Measurements from ENCODE around the gene S100A10. TPM values are rescaled to one million over a fixed set of nuclear protein-coding genes. Genes with fewer than 3 reads are reported as not detected.

S100A10 gene, protein sequence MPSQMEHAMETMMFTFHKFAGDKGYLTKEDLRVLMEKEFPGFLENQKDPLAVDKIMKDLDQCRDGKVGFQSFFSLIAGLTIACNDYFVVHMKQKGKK
- total RNA-seq: 212 TPM

DNA sequence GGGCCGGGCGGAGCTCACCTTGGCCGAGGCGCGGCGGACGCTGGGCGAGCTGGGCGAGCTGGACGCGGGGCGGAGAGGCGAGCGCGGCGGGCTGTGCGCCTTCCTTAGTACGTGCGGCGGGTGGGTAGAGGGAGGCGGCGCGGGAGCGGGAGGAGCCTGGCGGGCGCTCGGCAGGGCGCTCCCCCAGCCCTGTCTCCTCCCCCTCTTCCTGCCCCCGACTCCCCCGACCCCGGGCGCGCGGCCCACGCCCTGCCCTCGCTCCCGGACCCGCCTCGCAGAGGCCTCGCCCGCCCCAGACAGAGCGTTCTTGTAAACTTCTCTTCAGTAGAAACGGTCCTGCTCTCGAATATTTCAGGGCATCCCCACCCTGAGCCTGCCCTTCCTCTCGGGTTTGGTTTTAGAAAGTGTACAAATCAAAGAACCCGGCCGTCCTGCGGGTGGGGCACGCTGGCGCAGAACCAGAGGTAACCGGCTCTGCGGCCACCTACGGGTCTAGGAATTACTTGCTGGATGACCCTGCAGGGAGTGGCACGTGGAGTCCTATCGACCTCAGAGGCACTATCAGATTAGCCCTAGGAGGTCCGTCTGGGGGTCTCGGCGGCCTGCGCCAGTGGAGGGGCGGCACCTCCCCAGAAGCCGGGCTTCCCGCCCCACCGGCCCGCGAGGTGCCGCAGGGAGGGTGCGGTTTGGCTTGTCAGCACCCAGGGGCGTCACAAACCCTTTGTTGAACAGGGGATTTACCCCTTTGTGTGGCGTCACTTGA lies at the start of gene S100A10:
S100A10 (minus strand) TSS at position 126 of the 763 bp plus-strand sequence. CDS start 7,629 bp downstream, outside the sequence.
- DNase-seq (ENCODE audit: low spot score): peak; percentile 65

DNA sequence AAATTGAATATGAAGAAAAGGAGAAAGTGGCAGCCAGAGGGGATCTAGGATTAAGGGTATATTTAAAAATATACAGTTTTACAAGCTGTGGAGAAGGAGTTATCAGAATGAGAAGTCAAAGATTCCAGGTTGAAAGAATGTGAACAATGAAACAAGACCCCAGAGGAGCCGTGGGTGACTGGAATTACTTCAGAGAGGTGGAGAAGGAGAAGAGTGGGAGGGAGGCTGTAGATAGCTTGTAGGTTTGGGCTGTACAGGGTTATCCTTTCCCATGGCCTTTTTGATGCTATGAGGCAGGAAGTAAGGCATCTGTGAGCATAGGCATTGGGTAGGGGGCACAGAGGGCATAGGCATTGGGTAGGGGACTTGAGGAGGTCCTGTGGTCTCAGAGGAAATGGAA lies 48.4 kb upstream of the S100A10 start:
- DNase-seq (ENCODE audit: low spot score): no peak

GRCh38 chr1:152039886-152040285 lies 46.2 kb upstream of the S100A10 start:
- DNase-seq (ENCODE audit: low spot score): no peak

GRCh38 chr1:152039461-152039860 lies 45.8 kb upstream of the S100A10 start:
- no peak for DNase-seq (ENCODE audit: low spot score)

DNA sequence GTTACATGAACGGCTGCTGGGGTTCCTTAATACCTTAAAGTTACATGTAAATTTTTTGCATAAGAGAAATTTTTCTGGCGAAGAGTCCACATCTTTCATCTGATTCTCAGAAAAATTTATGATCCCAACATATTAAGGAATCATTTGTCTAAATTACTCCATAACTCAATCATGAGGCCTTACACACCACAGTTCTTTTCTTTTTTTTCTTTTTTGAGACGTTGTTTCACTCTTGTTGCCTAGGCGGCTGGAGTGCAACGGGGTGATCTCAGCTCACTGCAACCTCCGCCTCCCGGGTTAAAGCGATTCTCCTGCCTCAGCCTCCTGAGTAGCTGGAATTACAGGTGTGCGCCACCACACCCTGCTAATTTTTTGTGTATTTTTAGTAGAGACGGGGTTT lies 45.2 kb upstream of the S100A10 start:
- DNase-seq (ENCODE audit: low spot score): no peak

DNA sequence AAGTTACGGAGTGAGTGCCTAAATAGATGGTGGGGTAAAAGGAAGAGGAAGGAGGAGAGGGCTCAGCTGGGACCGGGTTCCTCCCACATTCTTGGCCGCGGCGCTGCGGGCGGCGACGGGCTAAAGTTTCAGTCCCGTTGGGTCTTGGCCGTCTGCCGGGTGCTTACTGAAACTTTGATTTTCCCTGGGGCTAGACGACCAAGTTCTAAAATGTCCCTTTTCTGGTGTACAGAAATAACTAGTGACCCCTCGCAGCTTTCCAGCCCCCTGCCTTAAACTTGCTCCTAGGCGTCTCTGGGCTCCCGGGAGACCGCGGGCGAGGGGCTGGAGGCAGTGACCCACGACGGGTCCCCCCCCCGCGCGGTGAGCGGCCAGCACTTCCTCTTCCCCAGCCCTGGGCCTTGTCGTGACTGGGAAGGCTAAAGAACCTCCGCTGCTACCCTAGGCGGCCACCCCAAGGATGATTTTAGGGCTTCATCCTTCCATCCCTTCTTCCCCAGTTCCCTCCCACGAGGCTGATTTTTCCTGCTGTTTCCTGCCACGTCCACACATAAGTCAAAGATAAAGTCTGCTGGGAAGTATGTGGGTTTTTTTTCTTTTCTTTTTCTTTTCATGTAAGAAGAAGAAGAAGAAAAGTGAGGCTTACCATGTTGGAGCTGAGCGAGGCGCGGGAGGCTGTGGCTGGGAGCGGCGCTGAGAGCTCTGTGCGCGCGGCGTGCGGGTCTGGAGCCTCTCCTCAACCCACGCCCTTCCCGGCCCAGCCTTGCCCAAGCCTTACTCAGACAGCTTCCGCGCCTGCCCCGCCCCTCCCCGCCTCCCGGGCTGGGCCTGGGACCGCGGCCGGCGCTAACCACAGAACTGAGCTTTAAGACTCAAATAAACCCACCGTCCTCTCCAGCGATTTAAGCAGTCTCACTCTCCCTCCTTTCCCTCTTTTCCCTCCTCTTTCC lies 42.9 kb upstream of the S100A10 start, which contains the start of gene S100A11:
S100A11 (minus strand) TSS at position 738 of the 950 bp plus-strand sequence; CDS start at position 649, 89 bp downstream.
- DNase-seq (ENCODE audit: low spot score): peak; percentile 89

DNA sequence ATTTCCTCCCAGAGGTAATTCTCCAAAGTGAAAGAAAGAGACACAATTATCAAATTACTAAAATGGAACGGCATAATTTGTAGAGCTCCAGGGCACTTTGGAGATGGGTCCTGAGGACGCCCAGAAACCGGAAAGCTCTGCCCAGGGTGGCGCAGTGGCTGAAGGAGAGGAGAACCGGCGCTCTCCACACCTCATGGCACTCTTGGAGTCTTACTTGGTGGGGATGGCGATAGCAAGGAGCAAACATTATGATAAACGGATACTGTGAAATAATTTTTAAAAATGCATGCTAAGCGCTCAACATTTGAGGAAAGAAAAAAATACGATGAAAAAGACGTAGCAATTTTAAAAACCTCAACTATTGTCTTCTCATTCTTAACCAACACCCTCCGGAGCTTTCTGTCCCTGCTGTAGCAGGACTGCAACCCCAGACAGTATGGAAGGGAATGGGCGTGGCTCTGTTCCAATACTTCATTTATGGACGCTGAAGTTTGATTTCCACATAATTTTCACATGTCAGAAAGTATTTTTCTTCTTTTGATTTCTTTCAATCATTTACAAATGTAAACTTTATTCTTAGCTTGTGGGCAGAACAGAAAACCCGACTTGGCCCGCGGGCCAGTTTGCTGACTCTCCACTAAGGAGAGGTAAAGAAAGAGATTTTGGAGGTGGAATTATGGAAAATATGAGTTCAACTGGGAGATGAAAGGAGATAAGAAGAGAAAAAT lies 42.0 kb upstream of the S100A10 start:
- no peak for DNase-seq (ENCODE audit: low spot score)

GRCh38 chr1:152034654-152035538 lies 41.2 kb upstream of the S100A10 start:
- DNase-seq (ENCODE audit: low spot score): peak; percentile 51

DNA sequence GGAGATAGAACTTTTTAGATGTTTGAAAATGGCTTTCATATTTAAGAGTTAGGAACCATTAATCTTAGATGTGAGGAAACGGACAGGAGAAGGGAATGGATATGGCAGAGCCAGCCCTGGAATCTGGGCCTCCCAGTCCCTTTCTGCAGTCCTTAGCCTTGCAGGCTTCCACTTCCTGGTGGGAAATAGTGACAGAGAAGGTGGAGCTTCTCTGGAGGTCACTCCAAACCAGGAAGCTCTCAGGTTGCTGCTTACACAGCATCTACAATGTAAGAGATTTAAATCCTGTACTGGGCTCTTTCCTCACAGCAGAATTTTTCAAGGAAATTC lies 40.6 kb upstream of the S100A10 start:
- DNase-seq (ENCODE audit: low spot score): peak; percentile 23

GRCh38 chr1:152029929-152030211 lies 36.2 kb upstream of the S100A10 start:
- DNase-seq (ENCODE audit: low spot score): no peak

DNA sequence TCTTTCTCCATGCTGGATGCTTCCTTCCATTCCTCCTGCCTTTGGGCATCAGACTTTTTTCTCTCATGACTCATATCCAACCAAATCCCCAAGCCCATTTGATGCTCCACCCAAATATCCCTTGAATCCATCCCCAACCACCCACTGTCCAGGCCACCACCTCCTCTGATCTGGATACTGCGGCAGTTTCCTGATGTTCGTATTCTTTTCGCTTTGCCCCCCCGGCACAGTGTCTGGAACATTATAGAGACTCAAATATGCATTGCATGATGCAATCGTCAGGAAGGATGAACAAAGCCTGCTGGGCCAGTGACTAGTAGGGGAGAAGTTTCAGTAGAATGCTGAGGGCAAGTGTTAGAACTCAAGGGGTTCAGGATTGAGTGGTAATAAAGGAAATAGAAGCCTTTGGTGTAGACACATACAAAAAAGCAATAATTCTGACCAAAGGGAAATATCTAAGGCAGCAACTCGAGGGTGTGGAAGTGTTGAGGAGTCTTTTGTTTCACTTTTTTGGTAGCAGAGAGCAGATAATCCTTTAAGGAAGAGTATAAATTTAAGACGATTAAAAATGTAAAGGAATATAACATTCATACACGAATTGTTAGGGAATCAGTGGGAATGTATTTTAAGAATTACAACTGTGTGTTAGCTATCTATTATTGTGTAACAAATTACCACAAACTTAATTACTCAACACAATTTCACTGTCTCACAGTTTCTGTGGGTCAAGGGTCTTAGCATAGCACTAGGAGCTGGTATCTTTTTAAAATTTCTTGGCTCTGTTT lies 35.7 kb upstream of the S100A10 start:
- DNase-seq (ENCODE audit: low spot score): no peak

GRCh38 chr1:152026895-152027294 lies 33.2 kb upstream of the S100A10 start:
- no peak for DNase-seq (ENCODE audit: low spot score)

DNA sequence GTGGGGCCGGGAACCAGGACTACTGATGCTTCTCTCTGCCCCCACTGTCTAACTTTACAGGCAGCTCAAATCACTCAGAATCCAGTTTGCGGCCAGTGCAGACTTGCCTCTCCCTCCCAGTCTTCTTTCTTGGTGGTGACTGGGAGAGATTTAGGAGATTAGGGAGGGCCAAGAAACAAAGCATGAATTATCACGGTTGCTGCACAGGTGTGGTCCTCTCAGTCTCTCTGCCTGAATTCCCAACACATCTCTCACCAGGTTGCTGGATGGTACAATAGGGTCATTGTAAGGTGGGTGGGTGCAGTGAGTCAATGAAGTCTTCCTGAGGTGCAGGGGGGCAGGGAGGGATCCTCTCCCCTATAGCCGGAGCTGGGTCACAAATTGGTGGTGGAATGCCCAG lies 30.6 kb upstream of the S100A10 start:
- DNase-seq (ENCODE audit: low spot score): no peak

DNA sequence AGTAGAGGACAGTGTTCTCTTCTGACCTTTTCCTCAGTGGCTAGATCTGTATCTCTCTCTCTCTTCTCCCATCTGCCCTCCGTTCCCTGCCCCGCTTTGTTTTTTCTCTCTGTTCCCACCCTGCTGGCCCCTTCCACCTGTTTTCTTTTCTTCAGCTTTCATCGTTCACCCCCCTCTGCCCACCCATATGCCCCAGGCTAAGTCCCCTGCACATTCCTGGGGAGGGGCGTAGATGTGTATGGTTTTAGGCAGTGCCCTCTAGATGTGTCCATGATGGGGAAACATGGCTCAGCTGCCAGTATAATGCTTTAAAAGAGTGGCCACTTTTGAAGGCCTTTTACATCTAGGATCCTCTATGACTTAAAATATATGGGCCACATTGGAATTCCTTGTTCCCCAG lies 29.6 kb upstream of the S100A10 start:
- DNase-seq (ENCODE audit: low spot score): no peak

GRCh38 chr1:152022474-152022873 lies 28.8 kb upstream of the S100A10 start:
- DNase-seq (ENCODE audit: low spot score): no peak

DNA sequence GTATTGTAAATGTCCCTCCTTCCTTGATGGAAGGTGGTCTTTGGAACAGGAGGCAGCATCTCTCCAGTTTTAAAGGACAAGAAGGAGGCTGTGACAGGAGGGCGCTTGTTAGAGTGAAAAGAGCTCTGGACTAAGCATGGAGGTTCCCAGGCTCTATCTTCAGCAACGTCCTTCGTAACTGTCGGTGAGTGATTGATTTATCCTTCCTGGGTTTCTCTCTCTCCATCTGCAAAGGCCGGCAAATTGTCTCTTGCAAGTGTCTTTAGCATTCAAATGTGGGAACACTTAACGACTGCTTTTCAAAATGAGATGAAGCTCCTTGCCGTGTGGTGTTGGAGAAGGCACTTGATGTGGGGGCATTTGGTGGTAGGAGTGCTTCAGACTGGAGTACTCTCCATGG lies 27.9 kb upstream of the S100A10 start:
- DNase-seq (ENCODE audit: low spot score): no peak

- DNase-seq (ENCODE audit: low spot score): no peak
Observed at GRCh38 chr1:152020849-152021248, 27.2 kb upstream of the S100A10 start.

GRCh38 chr1:152018537-152018936 lies 24.9 kb upstream of the S100A10 start:
- no peak for DNase-seq (ENCODE audit: low spot score)

GRCh38 chr1:152015766-152016165 lies 22.1 kb upstream of the S100A10 start:
- DNase-seq (ENCODE audit: low spot score): no peak

GRCh38 chr1:152014943-152015342 lies 21.3 kb upstream of the S100A10 start:
- no peak for DNase-seq (ENCODE audit: low spot score)
